Dedifferentiated amniotic fluid mesenchymal stem cell (primary cell): Measurements from ENCODE around the gene ACTG1.

Source experiments
- DNase-seq: peaks from one replicate; pipeline ENCODE4 v3.0.0-alpha.2; 2016; ENCODE audit errors: extremely low spot score

Gene ACTG1

DNA sequence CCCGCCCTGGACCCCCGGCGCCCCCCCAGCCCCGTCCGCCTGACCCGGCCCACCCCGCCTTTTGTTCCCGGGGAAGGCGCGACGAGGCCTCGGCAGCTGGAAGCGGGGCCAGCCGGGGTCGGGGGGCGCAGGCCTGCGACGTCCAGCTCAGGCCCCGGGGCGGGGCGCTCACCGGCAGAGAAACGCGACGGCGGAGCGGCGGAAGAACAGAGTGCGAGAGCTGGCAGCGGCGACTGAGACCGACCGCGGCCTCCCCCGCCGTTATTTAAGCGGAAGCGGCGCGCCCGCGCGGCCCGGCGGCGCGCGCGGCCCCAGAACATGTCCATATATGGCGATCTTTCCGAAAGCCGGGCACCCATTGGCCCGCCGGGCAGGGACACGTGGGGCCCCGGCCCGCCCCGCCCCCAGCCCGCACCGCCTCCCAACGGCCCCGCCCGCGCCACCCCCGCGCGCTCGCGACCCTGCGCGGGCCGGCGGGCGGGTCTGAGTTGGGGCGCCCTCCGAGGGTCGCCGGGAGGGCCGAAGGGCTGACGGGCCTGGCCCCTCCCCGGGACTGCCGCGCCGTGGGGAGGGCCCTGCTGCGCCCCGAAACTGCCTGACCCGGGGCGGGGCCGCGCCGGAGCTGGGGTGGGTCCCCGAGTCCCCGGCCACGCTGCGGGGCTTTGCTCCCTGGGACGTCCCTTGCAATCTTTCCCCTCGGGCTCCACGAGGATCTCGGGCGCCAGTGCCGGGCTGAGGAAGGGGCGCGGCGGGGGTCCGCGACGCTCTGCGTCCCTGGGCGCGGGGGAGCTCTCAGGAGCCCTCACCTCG, at the start of gene ACTG1:
ACTG1 (minus strand) TSS at position 238 of the 810 bp plus-strand sequence. CDS start 445 bp downstream, outside the sequence.
- peak; percentile 91 for DNase-seq

DNA sequence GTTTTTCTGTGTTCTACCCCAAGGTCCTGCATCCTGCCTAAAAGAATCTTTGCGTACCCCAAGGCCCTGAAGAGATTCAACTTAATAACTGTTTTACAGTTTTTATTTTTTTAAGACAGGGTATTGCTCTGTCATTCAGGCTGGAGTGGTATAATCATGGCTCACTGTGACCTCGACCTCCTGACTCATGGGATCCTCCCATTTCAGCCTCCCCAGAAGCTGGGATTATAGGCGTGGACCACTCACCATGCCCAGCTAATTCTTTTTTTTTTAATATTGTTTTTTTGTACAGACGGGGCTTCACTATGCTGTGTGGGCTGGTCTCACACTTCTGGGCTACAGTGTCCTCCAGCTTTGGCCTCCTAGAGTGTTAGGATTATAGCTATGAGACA, 48.9 kb upstream of the ACTG1 start:
- no peak for DNase-seq

DNA sequence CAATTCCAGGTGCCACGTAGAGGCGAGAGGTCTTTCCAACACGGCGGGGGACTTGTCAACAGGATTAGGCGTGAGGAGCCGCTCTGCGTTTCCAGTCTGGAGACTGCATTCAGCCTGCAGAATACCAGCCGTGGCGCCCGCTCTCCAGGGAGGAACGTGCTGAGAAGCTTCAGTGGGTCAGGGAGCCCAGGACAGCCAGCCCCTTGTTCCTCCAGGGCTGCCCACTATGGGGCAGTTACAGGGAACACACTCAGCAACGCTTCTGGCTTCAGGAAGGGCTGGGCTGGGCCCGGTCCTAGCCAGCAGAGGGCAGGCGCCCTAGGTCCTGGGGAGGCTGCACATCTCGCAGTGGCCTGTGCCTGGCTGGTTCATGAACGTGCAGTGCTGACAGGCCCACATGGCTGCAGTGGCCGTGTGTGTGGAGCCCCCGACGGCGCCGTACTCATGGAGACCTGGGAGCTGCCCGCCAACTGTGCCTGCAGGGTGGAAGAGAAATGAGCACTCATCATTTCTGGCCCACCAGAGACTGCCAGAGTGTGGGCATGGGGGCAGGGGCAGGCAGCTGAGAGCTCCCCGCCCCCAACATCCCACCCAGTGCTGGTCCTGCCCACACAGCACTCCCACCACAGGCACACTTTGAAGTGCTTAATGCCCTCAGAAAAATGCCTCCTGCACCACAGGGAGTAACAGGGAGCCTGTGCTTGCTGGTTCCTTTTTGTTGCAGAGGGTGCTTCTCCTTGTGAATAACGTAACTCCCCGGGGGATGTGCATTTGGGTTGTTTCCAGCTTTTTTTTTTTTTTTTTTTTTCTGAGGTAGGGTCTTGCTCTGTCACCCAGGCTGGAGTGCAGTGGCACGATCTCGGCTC, 46.6 kb upstream of the ACTG1 start:
- DNase-seq, result no peak

DNA sequence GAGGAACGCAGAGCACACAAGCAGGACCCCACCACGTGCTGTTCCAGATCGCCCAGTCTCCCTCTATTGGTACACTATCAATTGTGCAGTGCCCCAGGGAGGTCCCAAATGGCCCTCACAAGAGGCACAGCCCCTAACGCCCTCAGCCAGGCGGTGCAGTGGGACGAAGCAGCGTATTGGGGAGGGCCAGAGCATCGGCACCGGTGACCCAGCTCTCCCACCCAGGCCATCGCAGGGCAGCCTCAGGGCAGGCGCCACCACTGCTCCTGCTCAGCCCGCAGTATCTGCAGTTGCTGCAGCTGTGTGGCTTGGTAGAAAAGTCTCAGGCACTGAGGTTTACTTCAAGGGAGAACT, 45.5 kb upstream of the ACTG1 start:
- no peak for DNase-seq

DNA sequence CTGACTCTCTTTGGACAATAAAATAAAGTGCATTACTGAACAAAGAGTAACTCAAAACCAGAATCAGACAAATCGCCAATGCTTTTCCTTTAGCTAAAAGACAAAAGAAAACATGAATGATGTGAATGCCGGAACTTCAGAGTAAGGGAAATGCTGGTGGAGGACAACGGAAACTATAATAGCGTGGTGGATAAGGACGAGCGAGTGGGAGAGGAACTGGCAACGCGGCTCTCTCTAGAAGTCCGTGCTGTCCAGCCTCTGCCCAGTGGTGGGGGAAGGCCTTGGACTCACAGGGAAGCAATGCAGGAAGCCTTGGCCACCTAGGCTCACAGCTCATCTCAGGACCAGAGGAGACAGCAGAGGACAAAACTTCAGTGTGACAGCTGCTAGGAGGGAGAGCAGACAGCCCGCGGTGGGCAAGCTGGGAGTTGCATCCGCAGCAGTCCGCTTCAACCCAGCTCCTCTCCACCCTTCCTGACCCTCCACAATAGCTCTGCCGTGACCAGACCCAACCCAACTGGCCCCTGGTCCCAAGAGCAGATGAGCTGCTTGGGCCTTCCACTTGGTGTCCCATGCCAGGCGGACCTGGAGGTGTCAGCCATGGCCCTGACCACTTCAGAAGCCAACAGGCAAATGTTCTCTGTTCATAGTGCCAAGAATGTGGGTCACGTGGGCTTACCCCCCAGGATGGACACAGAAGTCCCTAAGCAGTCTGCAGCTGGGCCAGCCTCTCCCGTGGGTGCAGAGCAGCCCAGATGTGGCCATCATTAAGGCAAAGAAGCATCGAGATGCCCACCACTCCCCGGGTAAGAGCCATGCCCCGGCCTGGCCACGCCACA, 44.9 kb upstream of the ACTG1 start:
- no peak for DNase-seq

DNA sequence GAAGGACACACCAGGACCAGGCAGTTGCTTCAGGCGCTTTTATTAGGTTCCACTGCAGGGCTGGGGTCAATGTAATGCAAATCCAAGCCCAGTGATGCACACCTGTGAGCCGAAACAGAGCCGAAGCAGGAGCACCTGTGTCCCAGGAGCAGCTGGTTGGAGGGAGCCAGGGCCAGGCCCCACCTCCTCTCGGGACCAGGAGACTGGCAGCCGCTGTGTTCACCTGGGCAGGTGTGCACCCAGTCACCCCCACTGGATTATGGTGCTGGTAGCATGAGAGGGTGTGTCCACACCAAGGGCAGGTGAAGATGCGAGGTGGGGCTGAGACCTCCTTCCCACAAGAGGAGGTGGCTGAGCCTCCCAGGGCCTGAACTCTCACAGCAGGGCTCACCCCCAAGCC, 44.3 kb upstream of the ACTG1 start:
- no peak for DNase-seq

DNA sequence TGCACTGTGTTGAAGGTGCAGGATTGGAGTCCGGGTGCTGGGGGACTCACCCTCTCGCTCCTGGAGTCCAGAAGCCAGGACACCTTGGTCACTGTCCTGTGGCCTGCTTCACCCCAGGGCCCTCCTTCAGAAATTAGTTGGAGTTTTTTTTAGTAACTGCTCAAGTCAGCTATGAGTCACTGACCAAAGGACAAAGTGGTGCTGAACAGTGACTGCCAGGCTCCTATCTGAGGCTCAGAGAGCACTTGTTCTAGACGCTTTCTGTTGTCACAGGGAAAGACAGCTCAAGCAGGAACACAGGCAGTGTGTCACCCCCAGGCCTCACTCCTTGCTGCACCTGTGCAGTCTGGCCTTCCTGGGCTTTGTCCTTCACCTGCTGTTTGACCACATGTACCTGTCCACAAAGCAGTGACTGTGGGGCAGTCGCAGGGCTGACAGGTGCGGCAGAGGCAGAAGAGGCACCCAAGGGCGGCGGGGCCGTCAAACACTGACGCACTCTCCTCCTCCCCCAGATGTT, 43.6 kb upstream of the ACTG1 start:
- no peak for DNase-seq

DNA sequence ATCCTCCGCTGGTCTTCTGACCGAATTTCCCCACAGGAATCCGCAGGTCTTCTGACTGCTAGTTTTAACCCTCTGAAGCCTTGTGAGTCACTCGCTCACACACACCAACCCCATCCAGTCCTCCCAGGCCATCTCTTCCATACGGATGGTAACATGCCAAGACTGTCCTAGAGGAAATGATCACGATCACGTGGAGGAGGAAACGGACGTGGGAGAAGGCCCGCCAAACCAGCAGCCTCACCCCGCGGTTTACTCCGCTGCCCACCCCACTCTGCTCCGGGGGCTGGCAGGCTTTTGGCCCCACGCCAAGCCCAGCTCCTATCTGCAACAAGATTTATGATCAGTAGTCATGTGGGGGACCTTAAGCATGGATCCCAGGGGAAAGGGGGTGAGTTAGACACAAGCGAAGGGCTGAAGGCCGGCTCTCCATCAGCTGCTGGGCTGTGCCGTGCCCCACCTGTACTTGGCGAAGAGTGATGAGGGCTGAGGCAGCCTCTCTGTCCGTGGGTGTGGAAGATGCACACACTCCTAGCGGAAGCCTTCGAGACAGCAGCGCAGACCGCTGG, 41.1 kb upstream of the ACTG1 start:
- peak; percentile 27 for DNase-seq

DNA sequence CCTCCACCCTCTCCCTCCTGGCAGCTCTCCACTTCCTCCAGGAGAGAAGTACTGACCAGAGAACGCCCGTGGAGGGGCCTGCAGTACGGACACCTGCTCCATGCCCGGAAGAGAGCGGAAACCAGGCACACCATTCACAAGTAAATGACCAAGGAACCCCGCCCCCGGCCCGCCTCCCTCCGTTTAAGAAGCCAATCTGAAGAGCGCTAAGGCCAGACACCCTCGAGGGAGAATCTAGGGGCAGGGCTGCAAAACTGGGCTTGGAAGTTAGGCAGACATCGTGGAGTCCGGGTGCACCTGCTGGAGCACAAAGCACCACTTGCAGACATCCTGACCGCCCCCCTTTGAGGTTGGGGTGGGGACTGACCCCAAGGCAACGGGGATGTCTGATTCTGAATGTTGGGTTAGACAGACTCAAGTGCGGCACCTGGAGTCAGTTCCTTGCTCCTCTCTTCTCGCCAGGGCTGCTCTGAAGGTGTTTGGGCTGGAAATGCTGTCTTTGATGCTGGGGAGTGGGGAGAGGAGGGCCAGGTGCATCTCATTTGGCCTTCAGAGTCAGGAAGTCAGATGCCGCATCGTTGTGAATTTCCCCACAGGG, 40.5 kb upstream of the ACTG1 start:
- peak; percentile 61 for DNase-seq

DNA sequence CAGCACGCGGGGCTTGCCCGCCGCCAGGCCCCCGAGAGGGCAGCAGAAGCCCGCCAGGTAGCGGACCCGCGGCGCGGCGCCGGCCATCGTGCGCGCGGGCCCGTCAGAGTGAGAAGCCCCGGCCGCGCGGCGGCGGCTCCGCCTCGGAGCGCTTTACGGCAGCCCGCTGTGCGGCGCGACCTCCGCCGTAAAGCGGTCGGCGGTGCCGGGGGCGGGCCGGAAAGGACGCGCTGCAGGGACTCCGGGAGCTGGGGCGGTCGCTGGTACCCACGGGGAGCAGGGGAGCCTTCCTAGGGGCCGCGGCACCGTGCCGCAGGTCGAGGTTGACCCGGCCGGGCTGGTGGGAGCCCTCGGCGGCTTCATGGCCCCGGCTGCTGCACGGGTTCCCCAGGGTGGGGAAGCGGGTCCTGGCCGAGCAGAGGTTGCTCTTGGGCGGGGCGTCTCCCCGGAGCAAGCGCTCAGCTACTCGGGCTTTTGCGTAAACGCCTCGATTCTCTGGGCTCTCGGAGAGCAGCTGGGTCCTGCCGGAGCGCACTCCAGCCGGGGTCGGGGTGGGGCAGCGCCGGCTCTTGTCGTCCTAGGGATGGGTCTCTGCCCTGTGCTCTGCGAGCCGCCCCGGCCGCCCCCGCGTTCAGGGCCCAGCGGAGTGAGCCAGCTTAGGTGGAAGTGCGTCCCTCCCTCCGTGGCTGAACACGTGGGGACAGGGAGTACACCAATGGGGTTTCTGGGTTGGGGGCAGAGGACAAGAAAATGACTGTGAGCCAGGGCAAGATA, 39.8 kb upstream of the ACTG1 start, which contains the start of gene FAAP100:
FAAP100 (minus strand) TSS at position 110 of the 774 bp plus-strand sequence; CDS start at position 87, 23 bp downstream.
- DNase-seq, result peak; percentile 41

DNA sequence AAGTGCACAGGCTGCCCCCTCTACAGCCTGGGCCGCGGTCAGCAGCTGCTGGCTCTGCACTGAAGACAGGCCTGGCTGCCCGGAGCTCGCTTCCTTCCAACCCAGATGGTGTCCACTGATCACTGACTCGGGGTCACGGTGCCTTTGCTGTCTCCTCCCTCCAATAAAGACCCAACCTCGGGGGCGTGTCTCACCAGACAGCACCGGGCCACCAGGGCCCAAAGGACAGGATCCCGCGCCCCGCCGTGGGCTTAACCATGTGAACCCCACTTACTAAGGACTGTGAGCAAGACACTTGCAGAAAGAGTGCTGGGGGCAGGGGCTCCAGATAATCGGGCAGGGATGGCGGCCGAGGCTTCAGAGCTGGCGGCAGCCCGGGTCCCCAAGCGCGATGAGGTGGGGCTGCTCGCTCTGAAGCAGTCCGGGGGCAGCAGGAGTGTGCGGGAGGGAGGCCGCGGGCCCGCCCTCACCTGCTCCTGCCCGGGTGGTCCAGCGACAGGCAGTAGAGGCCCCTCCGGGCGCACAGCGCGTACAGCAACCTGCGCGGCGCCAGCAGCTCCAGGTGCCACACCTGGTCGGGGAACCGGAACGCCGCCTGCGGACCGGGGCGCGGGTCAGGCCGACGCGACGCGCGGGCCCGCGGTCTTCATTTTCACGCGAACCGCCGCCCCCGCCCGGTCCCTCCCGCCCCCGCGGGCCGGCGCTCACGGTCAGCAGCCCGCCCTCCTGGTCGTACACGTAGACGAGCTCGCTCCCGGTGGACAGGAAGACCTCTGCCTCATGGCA, 39.1 kb upstream of the ACTG1 start:
- no peak for DNase-seq

DNA sequence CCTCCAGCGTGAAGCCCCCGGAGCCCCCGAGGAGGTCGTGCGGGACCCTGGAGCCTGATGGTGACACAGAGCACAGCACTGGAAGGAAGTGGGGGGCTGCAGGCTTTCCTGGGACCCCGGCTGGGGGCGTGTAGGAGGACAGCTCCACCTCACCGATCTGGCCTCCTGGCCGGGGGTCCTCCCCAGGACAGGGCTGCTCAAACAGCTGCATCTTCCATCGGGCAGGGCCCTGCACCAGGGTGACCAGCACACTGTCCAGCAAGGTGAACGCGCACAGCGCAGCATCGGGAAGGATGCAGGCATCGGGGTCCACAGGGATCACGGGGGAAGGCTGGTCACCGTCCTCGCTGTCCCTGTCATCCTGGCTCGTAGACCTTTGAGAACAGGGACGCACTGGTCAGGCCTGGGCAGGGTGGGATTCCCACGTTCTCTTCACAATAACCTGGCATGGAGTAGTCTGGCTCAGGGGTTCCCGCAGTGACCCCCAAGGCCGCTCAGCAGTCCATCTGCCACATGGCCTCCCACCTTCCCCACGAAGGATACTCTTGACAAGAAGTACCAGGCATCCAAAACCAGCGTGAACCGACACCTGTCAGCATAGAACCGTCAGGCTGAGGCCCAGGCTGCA, 38.3 kb upstream of the ACTG1 start:
- DNase-seq, result no peak

DNA sequence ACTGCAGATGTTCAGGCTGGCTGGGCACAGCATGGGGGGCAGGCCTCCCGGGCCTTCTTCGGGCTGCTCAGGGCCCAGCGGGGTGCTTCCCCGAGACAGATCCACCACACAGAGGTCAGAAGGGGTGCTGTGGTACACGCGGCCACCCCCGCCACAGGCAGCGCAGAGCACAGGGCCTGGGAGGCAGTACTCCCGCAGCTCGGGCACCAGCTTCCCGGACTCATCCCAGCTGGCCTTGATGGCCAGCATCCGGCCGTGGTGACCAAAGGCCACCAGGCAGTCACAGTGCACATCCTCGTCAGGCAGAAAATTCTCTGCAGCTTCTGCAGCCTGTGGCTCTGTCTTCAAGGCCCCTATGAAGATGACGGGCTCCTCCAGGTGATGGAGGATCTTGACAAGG, 37.7 kb upstream of the ACTG1 start:
- DNase-seq, result no peak

DNA sequence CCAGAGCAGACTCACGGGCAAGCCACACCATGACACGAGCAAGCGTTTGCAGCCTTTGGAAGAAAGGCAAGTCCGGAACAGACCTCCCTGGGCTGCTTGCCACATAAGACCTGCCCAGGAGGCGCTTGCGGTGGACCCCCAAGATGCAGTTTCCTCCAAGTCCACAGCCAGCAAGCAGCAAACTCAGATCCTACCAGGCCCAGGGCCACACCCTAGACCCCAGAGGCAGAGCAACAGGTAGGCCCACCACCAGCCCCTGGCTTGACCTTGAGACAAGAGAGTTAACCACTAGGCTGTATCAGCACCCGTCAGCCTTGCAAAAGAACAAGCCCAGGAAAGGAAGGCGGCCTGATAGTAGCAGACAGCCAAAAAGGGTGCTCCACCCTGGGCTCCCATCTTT, 37.2 kb upstream of the ACTG1 start:
- DNase-seq, result no peak

DNA sequence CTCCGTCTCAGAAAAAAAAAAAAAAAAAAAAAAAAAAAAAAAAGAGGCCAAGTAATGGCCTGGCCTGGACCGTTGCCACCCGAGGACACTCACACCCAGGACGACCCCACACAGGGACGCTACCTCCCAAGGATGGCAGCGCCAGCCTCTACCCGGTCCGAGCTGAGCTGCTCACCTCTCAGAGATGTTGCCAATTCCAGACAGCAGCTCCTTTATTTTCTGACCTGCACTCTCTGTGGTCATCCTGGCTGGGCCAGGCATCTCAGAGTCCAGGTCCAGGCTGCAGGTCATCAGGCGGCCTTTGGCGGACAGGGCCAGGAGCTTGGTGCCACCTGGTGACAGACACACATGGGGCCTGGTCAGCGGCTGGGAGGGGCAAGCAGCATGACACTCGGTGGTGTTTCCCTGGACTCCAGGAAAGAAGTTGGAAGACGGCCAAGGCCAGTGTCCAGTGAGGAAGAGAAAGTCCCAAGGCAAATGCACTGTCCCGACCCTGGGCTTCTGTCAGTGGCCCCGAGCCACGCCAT, 36.5 kb upstream of the ACTG1 start:
- no peak for DNase-seq

DNA sequence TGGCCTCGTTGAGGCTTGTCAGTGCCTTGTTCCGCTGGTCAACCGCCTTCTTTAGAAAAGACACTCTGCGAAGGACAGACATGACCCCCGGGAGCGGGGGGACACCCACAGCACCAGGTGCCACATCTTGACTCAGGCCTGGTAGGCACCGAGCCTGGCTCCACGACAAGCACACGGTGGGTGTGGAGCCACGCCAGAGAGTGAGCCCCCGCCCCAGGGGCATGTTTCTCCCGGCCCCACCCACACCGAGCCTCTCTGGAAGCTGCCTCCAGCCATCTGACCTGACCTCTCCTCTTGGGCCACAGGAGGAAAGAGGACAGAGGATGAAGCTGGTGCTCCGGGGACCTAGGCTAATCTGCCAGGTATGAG, 35.0 kb upstream of the ACTG1 start:
- DNase-seq, result no peak

DNA sequence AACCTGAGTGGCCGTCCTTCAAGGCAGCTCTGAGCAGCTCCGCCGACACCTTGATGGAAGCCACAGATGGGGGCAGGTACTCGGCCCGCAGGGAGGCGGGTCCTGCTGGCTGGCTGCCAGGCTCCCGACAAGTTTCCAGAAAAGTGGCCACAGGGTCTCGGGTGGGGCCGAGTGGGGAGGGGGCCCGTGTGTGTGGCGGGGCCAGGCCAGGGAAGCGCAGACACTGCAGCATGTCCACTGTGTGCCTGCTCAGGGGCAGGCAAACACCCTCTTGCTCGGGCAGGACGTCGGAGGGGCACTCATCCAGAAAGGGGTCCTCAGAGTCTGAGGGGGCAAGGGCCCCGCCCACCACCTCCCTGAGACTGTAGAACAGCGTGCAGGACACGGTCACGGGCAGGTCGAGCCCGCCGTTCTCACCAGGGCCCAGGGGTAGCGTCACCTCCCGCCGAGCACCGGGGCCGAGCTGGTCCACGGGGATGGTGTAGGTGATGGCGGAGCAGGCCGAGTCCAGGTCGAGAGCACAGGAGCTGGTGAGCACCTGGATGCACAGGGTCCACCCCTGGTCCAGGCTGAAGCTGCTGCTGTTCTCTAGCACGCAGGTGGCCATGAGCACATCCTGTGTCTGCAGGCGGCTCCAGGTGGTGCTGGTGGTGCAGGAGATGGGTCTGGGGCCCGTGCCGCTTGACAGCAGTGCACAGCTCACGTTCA, 34.5 kb upstream of the ACTG1 start:
- DNase-seq, result no peak
